Right ventricle myocardium inferior (tissue), 1 donor: ENCODE measurements around the gene RNF130. TPM values are rescaled to one million over a fixed set of nuclear protein-coding genes. Genes with fewer than 3 reads are reported as not detected.
"Not testable (repeated sequence)": the region's sequence is repeated elsewhere in the genome, so short reads cannot be mapped to it uniquely, and the experiment has no call there.

Source experiments
- ATAC-seq: fragments of 200-7000 bp; cut with Tn5 transposase; one replicate; pipeline ENCODE4 v1.9.1; 2020; ENCODE audit warnings: mild to moderate bottlenecking, moderate library complexity
- DNase-seq: peaks from one replicate; pipeline ENCODE4 v3.0.0; 2021; ENCODE audit errors: missing footprints
- intact Hi-C: fragments of 100-400 bp; cut with DNase I; formaldehyde crosslinking; loops from one replicate; pipeline ENCODE4 v1.11.0; 2022
- total RNA-seq: library from RNA; stranded (reverse); fragmentation: NEBNext Ultra II Directional; extraction: Animal tissue kit (Norgen Biotek cat#: 25700); gene quantifications from one replicate; pipeline ENCODE4 v1.2.1, GENCODE V29; 2021
- donor health status: DM: no; HTN: yes; CAD: no; lungs with severe emphysema.

The RNF130 gene
- total RNA-seq, 1 donor from 2014 or later = 51.2 TPM

GRCh38 chr5:180090769-180091546, 19.4 kb upstream of the RNF130 start:
- ATAC-seq (peak; percentile 37), DNase-seq (no peak)
- intact Hi-C loops = loop anchor here (1.0 to 5.0 kb wide), 2 partner anchors 105 to 219 kb away; no protein-coding TSS in a partner anchor

DNA sequence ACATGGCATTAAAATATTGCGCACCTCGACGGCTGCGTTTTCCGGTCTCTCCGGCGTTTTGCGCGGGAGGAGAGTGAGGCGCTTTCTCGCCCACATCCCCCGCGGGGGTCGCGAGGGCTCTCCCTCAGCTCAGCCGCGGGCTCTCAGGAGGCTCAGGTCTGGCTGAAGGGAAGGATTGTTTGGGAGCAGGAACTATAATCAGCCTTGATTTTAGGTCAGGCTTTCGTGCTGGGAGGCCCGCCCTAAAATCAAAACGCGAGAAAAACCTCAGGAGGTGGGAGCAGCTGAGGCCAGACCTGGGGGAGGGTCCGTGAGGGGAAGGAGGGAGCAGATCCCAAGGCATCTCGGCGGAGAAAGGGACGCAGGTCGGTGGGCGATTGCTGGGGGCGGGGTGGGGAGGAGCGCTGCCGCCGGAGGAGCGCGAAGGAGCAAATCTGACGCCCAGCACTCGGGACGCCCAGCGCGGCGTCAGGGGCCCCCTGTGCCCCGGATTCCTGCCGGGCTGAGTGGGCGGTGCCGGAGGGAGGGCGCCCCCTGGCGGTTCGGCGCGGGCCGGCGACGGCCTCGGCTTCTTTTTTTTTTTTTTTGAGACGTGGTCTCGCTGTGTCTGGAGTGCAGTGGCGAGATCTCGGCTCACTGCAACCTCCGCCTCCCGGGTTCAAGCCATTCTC, 18.7 kb upstream of the RNF130 start:
- DNase-seq (peak; percentile 85), ATAC-seq (peak; percentile 92)
- intact Hi-C loops = loop anchor here (1.0 to 5.0 kb wide), 2 partner anchors 104 to 218 kb away; no protein-coding TSS in a partner anchor

GRCh38 chr5:180089628-180090027, 18.1 kb upstream of the RNF130 start:
- intact Hi-C loops = loop anchor here (1.0 to 5.0 kb wide), 2 partner anchors 103 to 217 kb away; no protein-coding TSS in a partner anchor
- ATAC-seq, DNase-seq: not testable (repeated sequence)

GRCh38 chr5:180088561-180088960, 17.0 kb upstream of the RNF130 start:
- intact Hi-C loops = no loop called here
- ATAC-seq = no peak
- no peak for DNase-seq

GRCh38 chr5:180086816-180087399, 15.3 kb upstream of the RNF130 start:
- intact Hi-C loops = no loop called here
- ATAC-seq = no peak
- no peak for DNase-seq

DNA sequence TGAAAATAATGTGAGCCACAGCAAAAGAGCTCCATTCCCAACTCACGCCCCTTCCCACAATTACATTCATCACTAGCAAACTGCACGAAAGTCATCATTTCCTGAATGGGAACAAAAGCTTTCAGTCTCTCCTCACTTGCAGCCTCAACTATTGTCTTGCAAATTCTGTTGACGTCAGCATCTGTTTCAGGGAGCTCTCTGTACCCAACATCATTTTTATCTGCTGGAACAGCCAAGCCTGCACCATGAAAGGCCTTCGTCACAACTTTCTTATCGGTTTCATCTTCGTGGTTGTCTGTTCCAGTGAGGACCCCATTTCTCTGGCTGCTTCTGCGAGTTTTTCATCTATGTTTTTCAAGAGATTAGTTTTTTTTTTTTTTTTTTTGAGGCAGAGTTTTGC, 14.3 kb upstream of the RNF130 start:
- DNase-seq = no peak
- ATAC-seq = no peak
- intact Hi-C loops = no loop called here

DNA sequence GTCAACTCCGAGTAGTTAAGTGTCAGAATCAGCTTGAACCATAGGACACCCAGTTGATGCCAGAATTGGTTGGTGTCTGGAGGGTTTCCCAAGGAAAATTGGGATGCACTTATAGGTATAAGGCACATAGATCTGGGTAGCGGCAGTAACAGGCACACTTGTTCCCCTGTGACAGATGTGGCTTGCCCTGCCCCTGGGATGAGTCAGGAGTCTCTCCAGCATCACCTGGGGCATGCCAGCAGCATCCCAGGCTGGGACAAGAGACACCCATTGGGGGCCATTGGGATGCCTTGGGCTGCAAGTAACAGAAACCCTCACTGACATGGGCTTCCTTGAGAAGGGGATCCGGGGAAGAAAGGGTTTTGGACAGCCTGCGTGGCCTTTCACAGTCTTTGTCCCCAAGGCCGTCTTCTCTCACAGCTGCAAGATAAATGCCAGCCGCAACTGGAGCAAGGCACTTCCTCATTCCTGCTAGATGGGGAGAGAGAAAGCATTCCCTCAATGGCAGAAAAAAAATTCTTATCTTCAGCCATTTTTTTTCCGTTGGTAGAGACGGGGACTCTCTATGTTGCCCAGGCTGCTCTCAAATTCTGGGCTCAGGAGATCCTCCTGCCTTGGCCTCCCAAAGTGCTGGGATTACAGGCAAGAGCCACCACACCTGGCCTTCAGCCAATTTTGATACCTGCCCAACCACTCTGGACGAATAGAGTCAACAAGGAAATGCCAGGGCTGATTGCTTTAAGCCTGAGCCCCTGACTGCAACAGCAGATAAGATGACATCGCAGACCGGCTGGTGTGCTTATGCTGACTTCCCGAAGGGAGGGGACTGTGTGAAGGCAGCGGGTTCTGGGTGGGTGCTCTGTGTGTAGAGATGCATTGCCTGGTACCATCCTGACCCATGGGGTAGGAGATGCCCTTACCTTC, 13.3 kb upstream of the RNF130 start:
- ATAC-seq (peak; percentile 43), DNase-seq (no peak)
- intact Hi-C loops = no loop called here

DNA sequence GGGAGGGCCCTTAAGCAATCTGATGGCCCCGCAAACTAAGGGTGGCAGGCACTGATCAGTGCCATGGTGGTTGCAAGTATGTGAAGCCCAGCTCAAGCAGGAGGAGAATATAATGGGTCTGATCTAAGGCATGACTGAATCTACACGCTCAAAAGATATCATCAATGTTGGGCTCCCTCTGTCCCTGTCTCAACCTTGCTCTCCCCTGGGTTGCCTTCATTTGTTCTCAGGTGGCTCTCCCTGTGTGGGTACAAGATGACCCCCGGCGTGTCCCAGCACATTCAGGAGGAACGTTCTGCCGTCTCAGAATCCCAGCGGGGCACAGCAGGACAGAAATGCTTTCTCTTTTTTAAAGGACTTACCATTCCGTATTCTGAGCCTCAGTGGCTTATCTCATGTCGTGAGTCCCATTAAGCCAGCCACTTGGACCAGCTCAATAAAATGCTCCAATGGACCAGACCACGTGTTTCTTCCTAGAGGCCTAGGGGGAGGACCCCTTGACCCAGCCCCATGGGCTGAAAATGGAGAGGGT, 12.0 kb upstream of the RNF130 start:
- no peak for DNase-seq
- intact Hi-C loops = no loop called here
- ATAC-seq = no peak

- intact Hi-C loops = no loop called here
- DNase-seq (no peak), ATAC-seq (no peak)
Observed at GRCh38 chr5:180082633-180083420, 11.3 kb upstream of the RNF130 start.

DNA sequence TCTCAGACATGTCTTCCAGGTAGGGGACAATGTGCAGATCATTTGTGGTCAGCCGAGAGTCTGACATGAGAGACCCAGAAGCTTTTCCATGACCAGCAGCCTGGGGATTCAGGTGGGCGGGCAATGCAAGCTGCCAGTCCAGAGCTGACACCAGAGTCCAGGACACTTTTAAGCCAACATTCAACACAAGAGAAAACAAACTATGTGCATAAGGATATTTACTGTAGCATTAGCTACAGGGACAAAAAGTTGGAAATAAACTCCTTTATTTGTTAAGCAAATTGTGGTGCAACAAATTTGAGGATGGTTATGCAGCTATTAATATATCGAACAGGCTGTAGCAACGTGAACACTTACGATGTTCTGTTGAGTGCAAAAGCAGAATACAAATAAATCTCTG, 9.9 kb upstream of the RNF130 start:
- no peak for ATAC-seq
- intact Hi-C loops = no loop called here
- DNase-seq = no peak

DNA sequence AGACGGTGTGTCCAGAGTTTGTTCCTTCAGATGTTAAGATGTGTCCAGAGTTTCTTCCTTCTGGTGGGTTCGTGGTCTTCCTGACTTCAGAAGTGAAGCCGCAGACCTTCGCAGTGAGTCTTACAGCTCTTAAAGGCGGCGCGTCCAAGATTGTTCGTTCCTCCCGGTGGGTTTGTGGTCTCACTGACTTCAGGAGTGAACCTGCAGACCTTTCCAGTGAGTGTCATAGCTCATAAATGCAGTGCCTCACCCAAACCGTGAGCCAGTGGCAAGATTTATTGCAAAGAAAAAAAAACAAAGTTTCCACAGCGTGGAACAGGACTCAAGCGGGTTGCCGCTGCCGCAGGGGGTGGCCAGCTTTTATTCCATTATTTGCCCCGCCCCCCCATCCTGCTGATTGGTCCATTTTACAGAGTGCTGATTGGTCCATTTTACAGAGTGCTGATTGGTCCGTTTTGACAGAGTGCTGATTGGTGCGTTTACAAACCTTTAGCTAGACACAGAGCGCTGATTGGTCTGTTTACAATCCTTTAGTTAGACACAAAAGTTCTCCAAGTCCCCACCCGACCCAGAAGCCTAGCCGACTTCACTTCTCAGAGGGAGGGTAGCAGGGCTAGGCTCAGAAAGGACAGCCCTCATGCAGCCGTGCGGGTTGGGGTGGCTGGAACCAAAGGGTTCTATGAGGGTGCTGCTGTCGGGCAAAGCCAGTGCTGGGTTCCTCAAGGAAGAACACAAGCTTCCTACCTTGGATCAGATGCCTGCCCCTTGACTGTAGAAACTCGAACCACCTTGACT, 9.1 kb upstream of the RNF130 start:
- intact Hi-C loops = no loop called here
- ATAC-seq (no peak), DNase-seq (no peak)

DNA sequence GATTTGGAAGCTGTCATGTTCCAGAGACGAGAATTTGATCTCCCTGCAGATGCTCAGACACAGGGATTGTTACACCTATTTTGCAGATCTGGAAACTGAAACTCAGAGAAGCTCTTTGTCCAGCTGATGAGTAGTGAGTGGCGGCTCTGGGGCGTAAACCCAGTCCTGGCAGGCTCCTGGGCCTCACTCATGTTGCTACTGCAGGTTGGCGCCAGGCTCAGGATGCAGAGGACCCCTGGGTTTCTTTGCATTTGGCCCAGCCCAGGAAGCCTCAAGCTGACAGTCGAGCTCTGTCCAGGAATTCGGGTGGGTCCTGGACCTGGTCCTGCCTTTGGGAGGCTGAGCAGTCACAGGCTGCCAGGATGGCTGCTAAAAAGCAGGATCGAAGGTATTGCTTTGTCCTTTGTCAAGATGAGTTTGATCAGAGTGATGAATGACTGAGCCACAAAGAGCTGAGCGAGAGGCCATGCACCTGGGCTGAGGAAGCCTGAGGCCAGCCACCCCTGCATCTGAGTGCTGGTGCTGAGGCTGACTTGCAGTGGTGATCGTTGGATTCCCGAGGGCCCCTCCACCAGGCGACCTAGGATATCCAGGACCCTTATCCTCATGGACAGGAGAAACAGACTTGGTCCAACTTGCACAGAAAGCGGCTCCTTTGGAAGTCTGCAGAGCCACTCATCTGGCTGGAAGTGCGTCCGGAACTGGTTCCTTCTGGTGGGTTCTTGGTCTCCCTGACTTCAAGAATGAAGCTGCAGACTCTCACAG, 8.3 kb upstream of the RNF130 start:
- DNase-seq (no peak), ATAC-seq (no peak)
- intact Hi-C loops = no loop called here

GRCh38 chr5:180078348-180078747, 6.8 kb upstream of the RNF130 start:
- intact Hi-C loops = no loop called here
- DNase-seq = no peak
- no peak for ATAC-seq

- intact Hi-C loops = no loop called here
- DNase-seq (no peak), ATAC-seq (no peak)
Observed at GRCh38 chr5:180077594-180078284, 6.2 kb upstream of the RNF130 start.

GRCh38 chr5:180075703-180076102, 4.1 kb upstream of the RNF130 start:
- ATAC-seq (no peak), DNase-seq (no peak)
- intact Hi-C loops = no loop called here

GRCh38 chr5:180074462-180074861, 2.9 kb upstream of the RNF130 start:
- ATAC-seq = no peak
- intact Hi-C loops = loop anchor here (5.0 kb wide), 3 partner anchors 67 to 167 kb away; partner anchors contain the start of gene TBC1D9B
- no peak for DNase-seq
